WTC11 (cell line): Measurements from ENCODE around the gene RBMS1. TPM values are rescaled to one million over a fixed set of nuclear protein-coding genes. Genes with fewer than 3 reads are reported as not detected.

Source experiments
- ATAC-seq: fragments of 200-7000 bp; cut with Tn5 transposase; 2 replicates; pipeline ENCODE4 v1.10.0; 2021; ENCODE audit warnings: mild to moderate bottlenecking, moderate library complexity
- CTCF ChIA-PET: fragments of 300-600 bp; sonication (Branson Sonifier 250); formaldehyde crosslinking; loops from one replicate; lab custom pipeline; 2021; ENCODE audit warnings: antibody characterized with exemption; lab: Charles Lee
- POLR2A ChIA-PET: fragments of 350-600 bp; sonication (Branson Sonifier 250); formaldehyde crosslinking; loops from one replicate; lab custom pipeline; 2021; ENCODE audit warnings: antibody characterized with exemption; lab: Charles Lee
- DNase-seq: peaks from one replicate; pipeline ENCODE4 v3.0.0; 2021; ENCODE audit warnings: low spot score
- H3K27ac Mint-ChIP-seq: 2 replicates; pipeline ENCODE4 v1.8.0; 2021; ENCODE audit warnings: mixed read lengths
- H3K27me3 Mint-ChIP-seq: 2 replicates; pipeline ENCODE4 v1.8.0; 2021; ENCODE audit warnings: low read depth, mild to moderate bottlenecking, moderate library complexity, mixed read lengths
- H3K36me3 Mint-ChIP-seq: 2 replicates; pipeline ENCODE4 v1.8.0; 2021; ENCODE audit warnings: mixed read lengths
- H3K4me1 Mint-ChIP-seq: 2 replicates; pipeline ENCODE4 v1.8.0; 2022; ENCODE audit warnings: mixed read lengths
- H3K4me3 Mint-ChIP-seq: 2 replicates; pipeline ENCODE4 v1.8.0; 2021; ENCODE audit warnings: mild to moderate bottlenecking, moderate library complexity, mixed read lengths
- H3K9me3 Mint-ChIP-seq: 2 replicates; pipeline ENCODE4 v1.8.0; 2021; ENCODE audit warnings: mixed read lengths
- AR ChIP-seq: fragments of 250-450 bp; sonication (Bioruptor Pico); IDR thresholded peaks from 2 replicates; pipeline ENCODE4 v1.9.0; 2021; ENCODE audit warnings: mild to moderate bottlenecking
- CDX4 ChIP-seq: fragments of 250-450 bp; sonication (Bioruptor Pico); IDR thresholded peaks from 2 replicates; pipeline ENCODE4 v1.9.0; 2021; ENCODE audit warnings: moderate library complexity, mild to moderate bottlenecking, inconsistent platforms, borderline replicate concordance
- ELF4 ChIP-seq: sonication (generic); formaldehyde crosslinking; IDR thresholded peaks from 2 replicates; pipeline ENCODE4 v1.8.1; 2022; ENCODE audit warnings: low read depth, mild to moderate bottlenecking, moderate library complexity, missing genetic modification reagents
- ERG ChIP-seq: fragments of 250-450 bp; sonication (Bioruptor Pico); IDR thresholded peaks from 2 replicates; pipeline ENCODE4 v1.8.0; 2021; ENCODE audit warnings: mild to moderate bottlenecking
- ESRRA ChIP-seq: sonication (generic); formaldehyde crosslinking; IDR thresholded peaks from 2 replicates; pipeline ENCODE4 v1.8.1; 2022; ENCODE audit warnings: mild to moderate bottlenecking, missing genetic modification reagents, borderline replicate concordance
- ETV6 ChIP-seq: sonication (generic); formaldehyde crosslinking; IDR thresholded peaks from 2 replicates; pipeline ENCODE4 v1.8.1; 2022; ENCODE audit warnings: mild to moderate bottlenecking, missing genetic modification reagents
- GTF2I ChIP-seq: fragments of 250-450 bp; sonication (Bioruptor Pico); conservative IDR thresholded peaks from 2 replicates; pipeline ENCODE4 v1.4.0; 2021; ENCODE audit warnings: mild to moderate bottlenecking
- KAT7 ChIP-seq: sonication (generic); formaldehyde crosslinking; IDR thresholded peaks from 2 replicates; pipeline ENCODE4 v1.8.1; 2023; ENCODE audit warnings: missing genetic modification reagents, mild to moderate bottlenecking, borderline replicate concordance
- NFATC4 ChIP-seq: fragments of 250-450 bp; sonication (Bioruptor Pico); IDR thresholded peaks from 2 replicates; pipeline ENCODE4 v1.9.0; 2021; ENCODE audit warnings: mild to moderate bottlenecking
- OVOL2 ChIP-seq: fragments of 250-450 bp; sonication (Bioruptor Pico); IDR thresholded peaks from 2 replicates; pipeline ENCODE4 v1.9.0; 2021; ENCODE audit warnings: mild to moderate bottlenecking, borderline replicate concordance
- SMAD4 ChIP-seq: sonication (generic); formaldehyde crosslinking; IDR thresholded peaks from 2 replicates; pipeline ENCODE4 v1.8.0; 2022; ENCODE audit warnings: mild to moderate bottlenecking, missing genetic modification reagents
- STAT6 ChIP-seq: sonication (generic); formaldehyde crosslinking; conservative IDR thresholded peaks from 2 replicates; pipeline ENCODE4 v1.8.1; 2023; ENCODE audit warnings: mild to moderate bottlenecking, low read depth, missing genetic modification reagents, moderate library complexity
- TCF7 ChIP-seq: sonication (generic); formaldehyde crosslinking; IDR thresholded peaks from 2 replicates; pipeline ENCODE4 v1.8.0; 2022; ENCODE audit warnings: mild to moderate bottlenecking, low read depth, missing genetic modification reagents, moderate library complexity
- ZBTB21 ChIP-seq: sonication (generic); formaldehyde crosslinking; IDR thresholded peaks from 2 replicates; pipeline ENCODE4 v1.8.1; 2023; ENCODE audit warnings: mild to moderate bottlenecking, missing genetic modification reagents, borderline replicate concordance
- ZNF121 ChIP-seq: sonication (generic); formaldehyde crosslinking; IDR thresholded peaks from 2 replicates; pipeline ENCODE4 v1.8.0; 2023; ENCODE audit warnings: missing genetic modification reagents
- ZNF232 ChIP-seq: sonication (generic); formaldehyde crosslinking; IDR thresholded peaks from 2 replicates; pipeline ENCODE4 v1.8.0; 2022; ENCODE audit warnings: mild to moderate bottlenecking, missing genetic modification reagents
- total RNA-seq: library from RNA; stranded (reverse); gene quantifications from 3 replicates; pipeline ENCODE4 v1.2.3, GENCODE V29; 2021
- TF ChIP-seq, protein P1 (sequence below): sonication (generic); formaldehyde crosslinking; IDR thresholded peaks from 2 replicates; pipeline ENCODE4 v1.8.1; 2022; ENCODE audit warnings: low read depth, missing genetic modification reagents, borderline replicate concordance

RBMS1 gene
- total RNA-seq, 1 experiment from 2014 or later, result 56.3 TPM

DNA sequence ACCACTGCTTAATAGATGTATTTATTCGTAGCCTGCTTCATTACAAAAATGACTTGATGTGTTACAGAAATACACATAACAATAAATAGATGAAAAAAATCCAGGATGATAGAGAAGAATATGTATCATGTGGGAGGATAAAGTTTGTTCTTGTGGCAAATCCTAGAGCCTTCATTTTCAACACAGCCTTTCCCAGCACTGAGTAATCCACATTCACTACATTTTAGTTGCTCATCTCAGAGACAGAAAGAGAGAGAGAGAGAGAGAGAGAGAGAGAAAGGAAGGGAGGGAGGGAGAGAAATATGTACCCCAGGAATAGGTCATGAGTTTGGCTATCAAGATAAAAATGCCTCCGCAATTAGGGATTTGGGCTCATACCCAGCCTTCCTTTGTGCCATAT, 144.3 kb downstream of the RBMS1 start:
- Mint-ChIP-seq H3K4me3 (no peak overlapping the region), H3K9me3 (no peaks in the 10 kb centered on the region), H3K36me3 (peaks cover 2% of the 10 kb centered on the region; the same call in 1 of the 2 replicates), H3K4me1 (peaks cover 26% of the 10 kb centered on the region), H3K27ac (0 out of 2 replicates have a peak overlapping the region, but pooled peaks have one; percentile 3), H3K27me3 (no peaks in the 10 kb centered on the region)
- CTCF ChIA-PET, result no interaction called here
- DNase-seq, result no peak
- no peak for ATAC-seq
- POLR2A ChIA-PET, result no interaction called here
- TF ChIP-seq ESRRA, result no peak
- TF ChIP-seq SMAD4, result no peak
- no peak for TF ChIP-seq ELF4 (CRISPR knock-in tag)
- TF ChIP-seq ETV6, result no peak
- TF ChIP-seq ERG, result no peak

DNA sequence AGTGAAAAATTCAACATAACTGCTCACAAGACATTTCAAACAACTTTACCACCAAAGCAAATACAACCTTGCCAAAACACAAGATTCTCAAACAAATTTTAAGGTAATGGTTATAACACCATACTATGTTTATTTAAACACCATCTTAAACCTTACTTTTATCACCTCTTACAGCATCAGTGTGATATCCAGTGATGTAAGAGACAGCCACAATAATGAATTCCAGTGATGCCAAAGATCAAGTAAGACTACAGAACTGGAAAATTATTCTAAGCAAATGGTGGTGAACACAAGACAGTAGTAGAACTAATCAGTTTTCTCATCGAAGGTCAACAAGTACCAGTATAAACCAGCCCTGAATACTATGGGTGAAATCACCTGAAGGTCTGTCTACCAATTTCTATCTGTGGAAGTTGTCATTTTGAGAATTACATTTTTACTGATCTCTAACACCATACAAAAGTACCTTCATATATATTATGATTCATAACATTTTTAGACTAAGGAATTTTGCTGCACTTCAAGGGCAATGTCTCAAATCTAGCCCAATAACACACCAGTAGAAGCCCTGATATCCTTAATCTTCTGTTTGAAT, 146.2 kb downstream of the RBMS1 start:
- no peak for ATAC-seq
- H3K9me3 Mint-ChIP-seq, result no peaks in the 10 kb centered on the region
- CTCF ChIA-PET, result no interaction called here

DNA sequence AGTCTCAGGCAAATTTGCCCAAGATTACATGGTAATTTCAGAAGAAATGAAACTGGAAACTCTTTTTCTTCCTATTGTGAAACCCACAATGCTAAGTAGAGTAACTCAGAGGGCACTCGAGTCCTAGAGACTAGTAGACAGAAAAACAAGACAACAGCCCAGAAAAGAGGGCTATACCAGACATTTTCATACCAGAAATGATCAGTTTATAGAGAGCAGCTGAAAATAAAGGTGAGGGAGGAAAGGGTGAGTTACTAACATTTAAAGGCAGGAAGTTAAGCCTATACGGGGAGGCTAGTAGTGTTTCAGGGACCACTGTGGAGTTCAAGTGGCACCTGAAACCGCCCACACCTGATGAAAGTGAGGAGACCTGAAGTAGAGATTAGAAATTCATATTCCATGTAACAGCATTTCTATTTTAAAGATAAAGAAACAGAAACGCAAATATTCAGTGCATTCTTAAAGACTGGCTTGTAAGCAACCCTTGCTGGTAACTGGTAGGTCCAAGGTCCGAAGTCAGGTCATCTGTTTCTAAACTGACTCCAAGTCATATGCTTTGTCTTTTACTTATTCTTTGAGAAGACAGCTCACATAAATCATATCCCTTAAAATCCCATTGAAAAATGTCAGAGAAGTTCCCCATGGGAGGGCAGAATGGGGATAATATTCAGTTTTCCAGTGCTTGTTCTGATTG, 148.4 kb downstream of the RBMS1 start:
- ChIA-PET POLR2A (no interaction called here), CTCF (no interaction called here)
- no peaks in the 10 kb centered on the region for H3K27me3 Mint-ChIP-seq
- H3K4me1 Mint-ChIP-seq, result peaks cover 22% of the 10 kb centered on the region
- DNase-seq, result no peak
- H3K36me3 Mint-ChIP-seq, result peaks cover under 1% of the 10 kb centered on the region; the same call in 1 of the 2 replicates
- ATAC-seq, result no peak
- no peak overlapping the region for H3K4me3 Mint-ChIP-seq
- H3K27ac Mint-ChIP-seq, result no peak overlapping the region
- no peaks in the 10 kb centered on the region for H3K9me3 Mint-ChIP-seq
- no peak for TF ChIP-seq STAT6
- TF ChIP-seq AR (CRISPR knock-in tag), result no peak
- no peak for TF ChIP-seq GTF2I (CRISPR knock-in tag)
- TF ChIP-seq ZNF232, result no peak

More for the DNA sequence above, 146.2 kb downstream of the RBMS1 start:
- Mint-ChIP-seq H3K36me3 (peaks cover 2% of the 10 kb centered on the region; the same call in 1 of the 2 replicates), H3K4me3 (no peak overlapping the region), H3K4me1 (peaks cover 24% of the 10 kb centered on the region), H3K27me3 (no peaks in the 10 kb centered on the region), H3K27ac (no peak overlapping the region)
- POLR2A ChIA-PET, result no interaction called here
- TF ChIP-seq OVOL2 (CRISPR knock-in tag) (no peak), CDX4 (CRISPR knock-in tag) (no peak), NFATC4 (no peak), ZNF121 (no peak), AR (CRISPR knock-in tag) (no peak), TCF7 (CRISPR knock-in tag) (no peak), ZBTB21 (CRISPR knock-in tag) (no peak), KAT7 (CRISPR knock-in tag) (no peak)
- TF ChIP-seq, protein P1, sequence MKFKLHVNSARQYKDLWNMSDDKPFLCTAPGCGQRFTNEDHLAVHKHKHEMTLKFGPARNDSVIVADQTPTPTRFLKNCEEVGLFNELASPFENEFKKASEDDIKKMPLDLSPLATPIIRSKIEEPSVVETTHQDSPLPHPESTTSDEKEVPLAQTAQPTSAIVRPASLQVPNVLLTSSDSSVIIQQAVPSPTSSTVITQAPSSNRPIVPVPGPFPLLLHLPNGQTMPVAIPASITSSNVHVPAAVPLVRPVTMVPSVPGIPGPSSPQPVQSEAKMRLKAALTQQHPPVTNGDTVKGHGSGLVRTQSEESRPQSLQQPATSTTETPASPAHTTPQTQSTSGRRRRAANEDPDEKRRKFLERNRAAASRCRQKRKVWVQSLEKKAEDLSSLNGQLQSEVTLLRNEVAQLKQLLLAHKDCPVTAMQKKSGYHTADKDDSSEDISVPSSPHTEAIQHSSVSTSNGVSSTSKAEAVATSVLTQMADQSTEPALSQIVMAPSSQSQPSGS (CRISPR knock-in tag), result no peak
- DNase-seq, result no peak
